Measurements from ENCODE around the gene SUN1.

GRCh38 chr7:898855-899681 is 66.8 kb downstream of the SUN1 start:
- no peak for TF ChIP-seq POLR2A (IDR thresholded peaks at IDR 0.05; ENCODE audit: low read depth, low read length)
- TF ChIP-seq SPI1 (IDR thresholded peaks at IDR 0.05; ENCODE audit: low read depth, low read length) = no peak
- TF ChIP-seq POLR2AphosphoS5 (IDR thresholded peaks at IDR 0.05; ENCODE audit: low read depth, low read length) = no peak
- TF ChIP-seq TAF1 (IDR thresholded peaks at IDR 0.05; ENCODE audit: low read depth, low read length) = no peak
- TF ChIP-seq POU2F2 (IDR thresholded peaks at IDR 0.05; ENCODE audit: low read depth, low read length) = no peak
- no peak for TF ChIP-seq PAX5 (IDR thresholded peaks at IDR 0.05; ENCODE audit: insufficient read depth, low read length, severe bottlenecking)
